Measurements from ENCODE around the gene SLFN14.
A peak's percentile ranks its signal among the peaks of the same experiment; 100 is the strongest.

SLFN14 gene

DNA sequence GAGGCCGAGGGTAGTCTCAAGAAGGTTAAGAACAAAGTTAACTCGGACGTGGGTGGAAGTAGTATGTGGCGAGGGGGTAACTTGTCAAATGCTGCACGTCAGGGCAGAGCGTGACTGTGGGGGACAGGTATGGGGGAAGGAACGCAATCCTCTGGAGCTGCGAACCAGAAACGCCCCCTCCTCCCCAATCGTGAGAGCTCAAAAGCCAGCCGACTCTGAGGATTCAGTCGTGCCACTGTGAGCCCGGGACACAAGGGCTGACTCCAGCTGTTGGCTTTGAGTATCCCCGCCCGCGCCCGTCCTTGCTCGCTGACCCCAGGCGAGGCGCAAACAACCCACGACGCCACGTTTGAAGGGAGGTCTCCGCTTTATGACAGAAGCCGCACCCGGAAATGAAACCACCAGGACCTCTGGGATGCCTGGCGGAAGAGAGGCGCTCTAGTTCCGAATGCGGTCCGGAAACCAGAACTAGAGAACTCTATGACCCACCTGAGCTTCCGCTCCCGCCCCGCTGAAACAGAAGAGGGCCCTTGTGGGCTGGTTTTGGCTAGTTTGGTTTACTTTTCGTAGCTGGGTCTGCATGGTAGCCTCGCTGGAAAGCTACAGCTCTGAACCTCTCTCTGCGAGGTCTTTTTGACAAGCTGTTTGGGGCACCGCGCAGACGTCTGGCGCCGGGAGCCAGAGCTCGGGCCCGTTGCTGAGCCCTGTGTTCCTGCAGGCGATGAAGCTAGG is 17.7 kb upstream of the SLFN14 start, which contains the start of gene PEX12:
Gene PEX12 (minus strand): TSS at position 375 of the 732 bp plus-strand sequence. CDS start 550 bp downstream, outside the sequence.
- ATAC-seq, result peak; percentile 98
- TF ChIP-seq TOX (CRISPR knock-in tag; IDR thresholded peaks at IDR 0.05; ENCODE audit: borderline replicate concordance) (no peak), ZFP3 (CRISPR knock-in tag; IDR thresholded peaks at IDR 0.05) (0 out of 2 replicates have a peak, but pooled peaks have one; percentile 18), CSRNP3 (CRISPR knock-in tag; IDR thresholded peaks at IDR 0.05) (no peak)

- TF ChIP-seq PPARA (CRISPR knock-in tag; IDR thresholded peaks at IDR 0.05; ENCODE audit: borderline replicate concordance) (no peak), CREB5 (CRISPR knock-in tag; IDR thresholded peaks at IDR 0.05; ENCODE audit: low read depth) (no peak), POU6F1 (CRISPR knock-in tag; IDR thresholded peaks at IDR 0.05; ENCODE audit: borderline replicate concordance, low read depth) (no peak), ZNF70 (CRISPR knock-in tag; IDR thresholded peaks at IDR 0.05) (no peak), TCF4 (CRISPR knock-in tag; IDR thresholded peaks at IDR 0.05; ENCODE audit: borderline replicate concordance) (no peak), CSRNP3 (CRISPR knock-in tag; IDR thresholded peaks at IDR 0.05) (no peak), ESRRG (CRISPR knock-in tag; IDR thresholded peaks at IDR 0.05) (no peak), ZNF565 (CRISPR knock-in tag; conservative IDR thresholded peaks at IDR 0.05; ENCODE audit: low read depth) (no peak), ZFP30 (CRISPR knock-in tag; IDR thresholded peaks at IDR 0.05) (no peak)
- ATAC-seq, result peak; percentile 38
These were observed 17.2 kb upstream of the SLFN14 start for GRCh38 chr17:35577830-35578196.

DNA sequence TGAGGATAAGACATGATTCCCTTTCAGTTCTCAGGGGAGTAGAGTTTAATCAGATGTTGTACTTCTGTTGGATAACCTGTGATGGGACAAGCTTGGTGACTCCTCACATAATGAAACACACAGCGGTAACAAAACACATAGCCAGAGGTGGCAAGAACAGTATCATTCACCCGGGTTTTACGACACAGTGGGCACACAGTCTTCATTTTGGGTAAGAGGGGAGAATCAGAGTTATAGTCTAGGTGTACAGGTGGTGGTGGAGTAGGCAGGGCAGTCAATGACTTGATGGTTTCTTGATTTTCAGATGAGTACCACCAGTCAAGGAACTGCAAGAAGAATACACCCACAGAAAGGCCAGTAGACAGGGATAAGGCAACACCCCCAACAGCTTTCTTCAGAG is 15.1 kb upstream of the SLFN14 start:
- ATAC-seq, result no peak
- TF ChIP-seq OSR1 (CRISPR knock-in tag; IDR thresholded peaks at IDR 0.05) (no peak), ZC3H10 (CRISPR knock-in tag; IDR thresholded peaks at IDR 0.05) (no peak), BACH2 (CRISPR knock-in tag; IDR thresholded peaks at IDR 0.05; ENCODE audit: borderline replicate concordance) (no peak), ZFP30 (CRISPR knock-in tag; IDR thresholded peaks at IDR 0.05) (no peak), ESRRG (CRISPR knock-in tag; IDR thresholded peaks at IDR 0.05) (no peak), ZNF565 (CRISPR knock-in tag; conservative IDR thresholded peaks at IDR 0.05; ENCODE audit: low read depth) (no peak), ISL1 (CRISPR knock-in tag; IDR thresholded peaks at IDR 0.05) (no peak), CSDC2 (CRISPR knock-in tag; IDR thresholded peaks at IDR 0.05) (no peak), ZFP3 (CRISPR knock-in tag; IDR thresholded peaks at IDR 0.05) (no peak), ZNF70 (CRISPR knock-in tag; IDR thresholded peaks at IDR 0.05) (no peak), PPARA (CRISPR knock-in tag; IDR thresholded peaks at IDR 0.05; ENCODE audit: borderline replicate concordance) (no peak), SNAI2 (CRISPR knock-in tag; IDR thresholded peaks at IDR 0.05) (no peak), CSRNP3 (CRISPR knock-in tag; IDR thresholded peaks at IDR 0.05) (no peak)
- TF ChIP-seq, protein P1, sequence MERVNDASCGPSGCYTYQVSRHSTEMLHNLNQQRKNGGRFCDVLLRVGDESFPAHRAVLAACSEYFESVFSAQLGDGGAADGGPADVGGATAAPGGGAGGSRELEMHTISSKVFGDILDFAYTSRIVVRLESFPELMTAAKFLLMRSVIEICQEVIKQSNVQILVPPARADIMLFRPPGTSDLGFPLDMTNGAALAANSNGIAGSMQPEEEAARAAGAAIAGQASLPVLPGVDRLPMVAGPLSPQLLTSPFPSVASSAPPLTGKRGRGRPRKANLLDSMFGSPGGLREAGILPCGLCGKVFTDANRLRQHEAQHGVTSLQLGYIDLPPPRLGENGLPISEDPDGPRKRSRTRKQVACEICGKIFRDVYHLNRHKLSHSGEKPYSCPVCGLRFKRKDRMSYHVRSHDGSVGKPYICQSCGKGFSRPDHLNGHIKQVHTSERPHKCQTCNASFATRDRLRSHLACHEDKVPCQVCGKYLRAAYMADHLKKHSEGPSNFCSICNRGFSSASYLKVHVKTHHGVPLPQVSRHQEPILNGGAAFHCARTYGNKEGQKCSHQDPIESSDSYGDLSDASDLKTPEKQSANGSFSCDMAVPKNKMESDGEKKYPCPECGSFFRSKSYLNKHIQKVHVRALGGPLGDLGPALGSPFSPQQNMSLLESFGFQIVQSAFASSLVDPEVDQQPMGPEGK (CRISPR knock-in tag; IDR thresholded peaks at IDR 0.05; ENCODE audit: borderline replicate concordance), result no peak
- TF ChIP-seq, protein P2, sequence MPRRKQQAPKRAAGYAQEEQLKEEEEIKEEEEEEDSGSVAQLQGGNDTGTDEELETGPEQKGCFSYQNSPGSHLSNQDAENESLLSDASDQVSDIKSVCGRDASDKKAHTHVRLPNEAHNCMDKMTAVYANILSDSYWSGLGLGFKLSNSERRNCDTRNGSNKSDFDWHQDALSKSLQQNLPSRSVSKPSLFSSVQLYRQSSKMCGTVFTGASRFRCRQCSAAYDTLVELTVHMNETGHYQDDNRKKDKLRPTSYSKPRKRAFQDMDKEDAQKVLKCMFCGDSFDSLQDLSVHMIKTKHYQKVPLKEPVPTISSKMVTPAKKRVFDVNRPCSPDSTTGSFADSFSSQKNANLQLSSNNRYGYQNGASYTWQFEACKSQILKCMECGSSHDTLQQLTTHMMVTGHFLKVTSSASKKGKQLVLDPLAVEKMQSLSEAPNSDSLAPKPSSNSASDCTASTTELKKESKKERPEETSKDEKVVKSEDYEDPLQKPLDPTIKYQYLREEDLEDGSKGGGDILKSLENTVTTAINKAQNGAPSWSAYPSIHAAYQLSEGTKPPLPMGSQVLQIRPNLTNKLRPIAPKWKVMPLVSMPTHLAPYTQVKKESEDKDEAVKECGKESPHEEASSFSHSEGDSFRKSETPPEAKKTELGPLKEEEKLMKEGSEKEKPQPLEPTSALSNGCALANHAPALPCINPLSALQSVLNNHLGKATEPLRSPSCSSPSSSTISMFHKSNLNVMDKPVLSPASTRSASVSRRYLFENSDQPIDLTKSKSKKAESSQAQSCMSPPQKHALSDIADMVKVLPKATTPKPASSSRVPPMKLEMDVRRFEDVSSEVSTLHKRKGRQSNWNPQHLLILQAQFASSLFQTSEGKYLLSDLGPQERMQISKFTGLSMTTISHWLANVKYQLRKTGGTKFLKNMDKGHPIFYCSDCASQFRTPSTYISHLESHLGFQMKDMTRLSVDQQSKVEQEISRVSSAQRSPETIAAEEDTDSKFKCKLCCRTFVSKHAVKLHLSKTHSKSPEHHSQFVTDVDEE (CRISPR knock-in tag; IDR thresholded peaks at IDR 0.05), result no peak
